Caco-2 (cell line): ENCODE data around the gene BARHL1. TPM values are rescaled to one million over a fixed set of nuclear protein-coding genes. Genes with fewer than 3 reads are reported as not detected.

Experiments used
- BruUV-seq: library from RNA; stranded (reverse); fragments of 400-500 nt; replicated peaks from 2 replicates; lab custom pipeline; 2021; lab: Mats Ljungman, UMichigan
- CTCF ChIA-PET: fragments of 300-600 bp; sonication (Branson Sonifier 250); formaldehyde crosslinking; loops from one replicate; lab custom pipeline; 2022; ENCODE audit warnings: antibody characterized with exemption; lab: Charles Lee
- POLR2A ChIA-PET: fragments of 300-600 bp; sonication (Branson Sonifier 250); formaldehyde crosslinking; loops from one replicate; lab custom pipeline; 2022; ENCODE audit warnings: antibody characterized with exemption; lab: Charles Lee
- DNase-seq, 2 experiments: peaks; one replicate each; pipeline versions ENCODE4 v3.0.0 to v3.0.0-alpha.2; 2020 to 2022
- H3K27me3 ChIP-seq: replicated peaks from 2 replicates; pipeline ENCODE4 v1.6.0; 2011; ENCODE audit warnings: low read length; ENCODE audit not compliant: control insufficient read depth, insufficient read depth
- H3K36me3 ChIP-seq: 2 replicates; pipeline ENCODE4 v1.5.1; 2011; ENCODE audit warnings: low read length; ENCODE audit not compliant: control insufficient read depth, insufficient read depth
- H3K4me1 ChIP-seq: fragments of 250-450 bp; sonication (Bioruptor Pico); 2 replicates; pipeline ENCODE4 v1.5.1; 2020; ENCODE audit warnings: mild to moderate bottlenecking
- H3K4me3 ChIP-seq: 2 replicates; pipeline ENCODE4 v1.5.1; 2011; ENCODE audit warnings: low read depth, mild to moderate bottlenecking, control low read depth, low read length
- H3K9me3 ChIP-seq: fragments of 250-450 bp; sonication (Bioruptor Pico); 2 replicates; pipeline ENCODE4 v1.5.1; 2020; ENCODE audit warnings: mild to moderate bottlenecking, moderate library complexity
- H3K27ac Mint-ChIP-seq: one replicate; pipeline ENCODE4 v1.8.0; 2022; ENCODE audit warnings: mixed read lengths; ENCODE audit not compliant: unreplicated experiment
- H3K27me3 Mint-ChIP-seq: one replicate; pipeline ENCODE4 v1.8.0; 2022; ENCODE audit warnings: mixed read lengths; ENCODE audit not compliant: insufficient read depth, unreplicated experiment
- H3K36me3 Mint-ChIP-seq: one replicate; pipeline ENCODE4 v1.8.0; 2022; ENCODE audit warnings: mild to moderate bottlenecking, mixed read lengths; ENCODE audit not compliant: insufficient read depth, unreplicated experiment
- H3K4me1 Mint-ChIP-seq: one replicate; pipeline ENCODE4 v1.8.0; 2022; ENCODE audit warnings: low read depth, mixed read lengths; ENCODE audit not compliant: unreplicated experiment
- H3K4me3 Mint-ChIP-seq: one replicate; pipeline ENCODE4 v1.8.0; 2022; ENCODE audit warnings: mild to moderate bottlenecking, moderate library complexity, mixed read lengths; ENCODE audit not compliant: unreplicated experiment
- H3K9me3 Mint-ChIP-seq: one replicate; pipeline ENCODE4 v1.8.0; 2022; ENCODE audit warnings: mixed read lengths; ENCODE audit not compliant: unreplicated experiment
- intact Hi-C: fragments of 100-400 bp; cut with micrococcal nuclease; formaldehyde crosslinking; loops from one replicate; pipeline ENCODE4 v1.10.0; 2022; ENCODE audit not compliant: unreplicated experiment
- total RNA-seq: library from RNA; stranded (reverse); gene quantifications from 2 replicates; pipeline ENCODE4 v1.2.3, GENCODE V29; 2022
- TF ChIP-seq, protein P1 (sequence below), 2 experiments: fragments of 200-600 bp in 1 of 2; IDR thresholded peaks; 1 replicate in 1 of 2; 2 replicates in 1 of 2; pipeline versions ENCODE4 v1.5.1 to v1.8.0; 2011 to 2022; ENCODE audit warnings: antibody characterized with exemption in 1 of 2, control low read depth in 1 of 2, inconsistent platforms in 1 of 2, low read depth in 1 of 2, low read length in 1 of 2, mild to moderate bottlenecking in 1 of 2, moderate library complexity in 1 of 2; ENCODE audit not compliant: insufficient read depth in 1 of 2, severe bottlenecking in 1 of 2, unreplicated experiment in 1 of 2

The BARHL1 gene
- total RNA-seq, 1 experiment from 2014 or later: not detected

DNA sequence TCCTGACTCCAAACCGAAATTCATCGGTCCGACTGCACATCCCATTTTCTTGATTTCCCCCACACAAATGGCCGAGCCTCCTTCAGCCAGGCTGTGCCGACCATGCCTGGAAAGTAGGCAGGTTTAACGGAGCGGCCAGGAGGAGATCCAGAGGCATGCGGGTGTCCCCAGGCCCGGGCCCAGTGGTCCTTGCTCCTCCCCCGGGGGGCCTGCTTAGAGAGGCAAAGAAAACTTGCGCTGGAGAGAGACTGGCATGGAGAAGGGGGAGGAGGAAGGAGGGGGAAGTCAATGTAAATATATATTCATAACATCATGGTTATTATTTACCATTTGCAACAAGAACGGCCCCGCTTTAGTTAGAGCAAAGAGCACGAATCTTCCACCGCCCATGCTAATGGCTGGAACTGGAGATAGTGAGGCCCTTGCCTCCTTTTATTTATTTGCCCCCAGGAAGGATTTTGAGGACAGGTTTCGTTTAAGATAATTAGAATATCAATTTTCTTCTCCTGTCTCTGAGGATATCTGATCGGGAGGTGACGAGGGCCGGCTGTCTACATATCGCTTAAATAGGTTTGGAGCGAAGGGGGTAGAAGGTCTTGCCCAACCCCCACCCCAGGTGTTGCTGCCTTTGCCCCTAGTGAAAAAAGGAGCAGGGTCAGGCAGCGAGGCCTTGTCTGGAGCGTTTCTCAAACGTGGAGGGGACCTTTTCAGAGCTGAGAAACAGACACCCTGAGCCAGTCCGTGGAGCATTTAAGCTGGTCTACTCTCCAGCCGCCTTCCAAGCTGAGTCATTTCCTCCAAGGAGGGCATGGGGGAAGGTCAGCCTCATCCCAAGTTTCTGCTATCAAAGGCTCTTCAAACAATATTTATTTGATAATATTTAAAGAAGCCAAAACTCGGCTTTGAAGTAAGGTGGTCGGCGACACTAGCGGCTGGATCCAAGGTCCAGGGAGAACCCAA, 2.5 kb downstream of the BARHL1 start:
- Mint-ChIP-seq H3K4me1 (no peaks in the 10 kb centered on the region), H3K9me3 (no peaks in the 10 kb centered on the region), H3K4me3 (no peak overlapping the region), H3K36me3 (peaks cover 12% of the 10 kb centered on the region), H3K27ac (no peak overlapping the region), H3K27me3 (peaks cover 8% of the 10 kb centered on the region)
- Histone ChIP-seq H3K27me3 (no peaks in the 10 kb centered on the region), H3K4me3 (no peak overlapping the region), H3K36me3 (no peaks in the 10 kb centered on the region), H3K9me3 (no peaks in the 10 kb centered on the region), H3K4me1 (no peaks in the 10 kb centered on the region)
- CTCF ChIA-PET: no interaction called here
- DNase-seq: no peak
- intact Hi-C loops: no loop called here
- POLR2A ChIA-PET: no interaction called here
- TF ChIP-seq, protein P1, sequence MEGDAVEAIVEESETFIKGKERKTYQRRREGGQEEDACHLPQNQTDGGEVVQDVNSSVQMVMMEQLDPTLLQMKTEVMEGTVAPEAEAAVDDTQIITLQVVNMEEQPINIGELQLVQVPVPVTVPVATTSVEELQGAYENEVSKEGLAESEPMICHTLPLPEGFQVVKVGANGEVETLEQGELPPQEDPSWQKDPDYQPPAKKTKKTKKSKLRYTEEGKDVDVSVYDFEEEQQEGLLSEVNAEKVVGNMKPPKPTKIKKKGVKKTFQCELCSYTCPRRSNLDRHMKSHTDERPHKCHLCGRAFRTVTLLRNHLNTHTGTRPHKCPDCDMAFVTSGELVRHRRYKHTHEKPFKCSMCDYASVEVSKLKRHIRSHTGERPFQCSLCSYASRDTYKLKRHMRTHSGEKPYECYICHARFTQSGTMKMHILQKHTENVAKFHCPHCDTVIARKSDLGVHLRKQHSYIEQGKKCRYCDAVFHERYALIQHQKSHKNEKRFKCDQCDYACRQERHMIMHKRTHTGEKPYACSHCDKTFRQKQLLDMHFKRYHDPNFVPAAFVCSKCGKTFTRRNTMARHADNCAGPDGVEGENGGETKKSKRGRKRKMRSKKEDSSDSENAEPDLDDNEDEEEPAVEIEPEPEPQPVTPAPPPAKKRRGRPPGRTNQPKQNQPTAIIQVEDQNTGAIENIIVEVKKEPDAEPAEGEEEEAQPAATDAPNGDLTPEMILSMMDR (IDR thresholded peaks at IDR 0.05; ENCODE audit: insufficient read depth in 1 of 2, low read depth in 1 of 2, low read length in 1 of 2, severe bottlenecking in 1 of 2, unreplicated experiment in 1 of 2): no peak
- no TSS peak for BruUV-seq

DNA sequence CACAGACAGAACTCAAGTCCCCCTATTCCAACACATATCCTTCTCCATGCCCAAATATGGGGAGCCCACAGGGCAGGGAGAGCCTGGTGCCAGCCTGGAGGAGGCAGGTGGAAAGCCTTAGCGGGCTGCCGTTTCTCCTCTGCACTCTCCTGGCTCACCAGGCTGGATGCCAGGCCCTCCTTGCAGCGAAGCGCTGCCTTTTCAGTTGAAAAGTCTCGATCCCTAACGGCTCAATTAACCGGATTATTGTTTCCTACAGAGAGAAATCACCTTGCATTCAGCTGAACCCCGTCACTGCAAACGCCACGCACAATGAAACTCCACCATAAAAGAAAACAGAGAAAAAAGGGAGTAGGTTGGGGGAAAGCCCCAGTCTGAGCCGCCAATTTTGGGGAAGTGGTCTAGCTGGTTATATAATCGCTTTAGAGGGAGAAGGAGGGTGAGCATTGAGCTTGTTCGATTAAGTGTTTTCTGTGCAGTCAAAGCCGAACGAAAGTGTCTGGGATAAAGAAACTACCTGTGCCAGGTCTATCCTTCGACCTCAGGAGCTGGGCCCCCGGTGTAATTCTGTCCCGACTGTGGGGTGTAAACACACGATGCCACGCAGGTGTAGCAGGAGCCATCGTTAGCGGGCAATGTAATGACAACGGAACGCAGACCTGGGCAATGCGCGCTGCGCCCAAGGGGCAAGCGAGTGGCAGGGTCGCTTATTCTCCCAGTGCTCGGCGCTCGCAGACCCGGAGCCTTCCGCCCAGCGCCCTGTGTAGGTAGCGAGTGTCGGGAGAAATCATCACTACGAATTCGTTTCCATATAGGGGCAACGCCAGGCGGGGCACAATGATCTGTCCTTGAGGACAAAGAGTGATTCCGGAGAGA, 3.8 kb downstream of the BARHL1 start:
- intact Hi-C loops: no loop called here
- CTCF ChIA-PET: no interaction called here
- no peak for DNase-seq
- Histone ChIP-seq H3K27me3 (no peaks in the 10 kb centered on the region), H3K4me3 (no peak overlapping the region), H3K36me3 (no peaks in the 10 kb centered on the region), H3K4me1 (no peaks in the 10 kb centered on the region), H3K9me3 (no peaks in the 10 kb centered on the region)
- BruUV-seq: no TSS peak
- H3K4me1 Mint-ChIP-seq: no peaks in the 10 kb centered on the region
- TF ChIP-seq, protein P1 (IDR thresholded peaks at IDR 0.05; ENCODE audit: insufficient read depth in 1 of 2, low read depth in 1 of 2, low read length in 1 of 2, severe bottlenecking in 1 of 2, unreplicated experiment in 1 of 2): no peak
- no peak overlapping the region for H3K4me3 Mint-ChIP-seq
- peaks cover 23% of the 10 kb centered on the region for H3K36me3 Mint-ChIP-seq
- POLR2A ChIA-PET: no interaction called here
- H3K9me3 Mint-ChIP-seq: no peaks in the 10 kb centered on the region
- H3K27me3 Mint-ChIP-seq: peaks cover 8% of the 10 kb centered on the region
- no peak overlapping the region for H3K27ac Mint-ChIP-seq

DNA sequence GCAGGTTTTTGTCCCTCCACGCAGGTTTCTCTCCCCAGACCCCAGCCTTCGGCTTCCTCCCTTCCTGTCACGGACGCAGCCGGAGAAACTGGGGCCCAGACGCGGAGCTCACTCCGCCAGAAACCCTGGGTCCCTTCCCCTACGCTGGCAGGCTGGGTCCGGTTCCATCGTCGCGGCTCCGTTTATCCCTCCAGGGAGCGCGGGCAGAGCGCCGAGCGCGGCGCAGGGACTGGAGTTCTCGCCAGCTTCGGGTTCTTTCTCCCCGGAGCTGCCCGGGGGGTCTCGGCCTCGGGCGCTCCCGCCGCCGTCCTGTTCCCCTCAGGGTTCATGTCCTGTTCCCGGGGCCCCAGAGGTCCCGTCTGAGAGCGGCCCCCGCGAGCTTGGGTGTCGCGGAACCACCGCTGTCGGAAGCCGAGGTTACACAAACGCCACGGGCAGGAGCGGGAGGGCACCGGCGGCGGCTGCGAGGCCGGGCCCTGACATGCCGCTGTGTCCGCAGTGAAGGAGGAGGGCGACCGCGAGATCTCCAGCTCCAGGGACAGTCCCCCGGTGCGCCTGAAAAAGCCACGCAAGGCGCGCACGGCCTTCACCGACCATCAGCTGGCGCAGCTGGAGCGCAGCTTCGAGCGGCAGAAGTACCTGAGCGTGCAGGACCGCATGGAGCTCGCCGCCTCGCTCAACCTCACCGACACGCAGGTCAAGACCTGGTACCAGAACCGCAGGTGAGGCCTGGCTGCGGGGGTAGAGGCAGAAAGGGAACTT, 4.6 kb downstream of the BARHL1 start:
- POLR2A ChIA-PET: no interaction called here
- peaks cover 23% of the 10 kb centered on the region for H3K36me3 Mint-ChIP-seq
- H3K9me3 Mint-ChIP-seq: no peaks in the 10 kb centered on the region
- H3K36me3 ChIP-seq: no peaks in the 10 kb centered on the region
- H3K27me3 Mint-ChIP-seq: peaks cover 5% of the 10 kb centered on the region
- intact Hi-C loops: no loop called here
- no peak overlapping the region for H3K4me3 ChIP-seq
- H3K4me1 Mint-ChIP-seq: no peaks in the 10 kb centered on the region
- no TSS peak for BruUV-seq
- no peaks in the 10 kb centered on the region for H3K27me3 ChIP-seq
- TF ChIP-seq, protein P1 (IDR thresholded peaks at IDR 0.05; ENCODE audit: insufficient read depth in 1 of 2, low read depth in 1 of 2, low read length in 1 of 2, severe bottlenecking in 1 of 2, unreplicated experiment in 1 of 2): no peak
- no peaks in the 10 kb centered on the region for H3K9me3 ChIP-seq
- no peak overlapping the region for H3K4me3 Mint-ChIP-seq
- CTCF ChIA-PET: no interaction called here
- no peak overlapping the region for H3K27ac Mint-ChIP-seq
- no peak for DNase-seq
- H3K4me1 ChIP-seq: no peaks in the 10 kb centered on the region
